Measurements from ENCODE around the gene NPEPPS. TPM values are rescaled to one million over a fixed set of nuclear protein-coding genes. Genes with fewer than 3 reads are reported as not detected.

Gene NPEPPS
- total RNA-seq, 1 experiment from 2014 or later: 207 TPM

GRCh38 chr17:47649972-47650524, 119.1 kb downstream of the NPEPPS start:
- no peak overlapping the region for H2AFZ ChIP-seq (ENCODE audit: low read depth, low read length, poor library complexity, severe bottlenecking)
- ChIA-PET CTCF (interaction anchor here (0.6 to 2.0 kb wide), 5 partner anchors 14 to 297 kb away, joined by 3 to 11 read pairs (median 6); no protein-coding TSS in a partner anchor), RAD21 (ENCODE audit: low non-redundant PET in 1 of 2, low total read pairs in 2 of 2, uncharacterized antibody in 2 of 2, unreplicated experiment in 2 of 2) (interaction anchor here (0.6 to 1.0 kb wide), 3 partner anchors 17 to 247 kb away, joined by 3 to 5 read pairs (median 3); no protein-coding TSS in a partner anchor), POLR2A (interaction anchor here (0.6 to 2.4 kb wide), 21 partner anchors 9 to 791 kb away, joined by 3 to 18 read pairs (median 4); no protein-coding TSS in a partner anchor)
- TF ChIP-seq, protein P1, sequence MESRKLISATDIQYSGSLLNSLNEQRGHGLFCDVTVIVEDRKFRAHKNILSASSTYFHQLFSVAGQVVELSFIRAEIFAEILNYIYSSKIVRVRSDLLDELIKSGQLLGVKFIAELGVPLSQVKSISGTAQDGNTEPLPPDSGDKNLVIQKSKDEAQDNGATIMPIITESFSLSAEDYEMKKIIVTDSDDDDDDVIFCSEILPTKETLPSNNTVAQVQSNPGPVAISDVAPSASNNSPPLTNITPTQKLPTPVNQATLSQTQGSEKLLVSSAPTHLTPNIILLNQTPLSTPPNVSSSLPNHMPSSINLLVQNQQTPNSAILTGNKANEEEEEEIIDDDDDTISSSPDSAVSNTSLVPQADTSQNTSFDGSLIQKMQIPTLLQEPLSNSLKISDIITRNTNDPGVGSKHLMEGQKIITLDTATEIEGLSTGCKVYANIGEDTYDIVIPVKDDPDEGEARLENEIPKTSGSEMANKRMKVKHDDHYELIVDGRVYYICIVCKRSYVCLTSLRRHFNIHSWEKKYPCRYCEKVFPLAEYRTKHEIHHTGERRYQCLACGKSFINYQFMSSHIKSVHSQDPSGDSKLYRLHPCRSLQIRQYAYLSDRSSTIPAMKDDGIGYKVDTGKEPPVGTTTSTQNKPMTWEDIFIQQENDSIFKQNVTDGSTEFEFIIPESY (IDR thresholded peaks at IDR 0.05; ENCODE audit: extremely low read depth, insufficient replicate concordance, low read length): peak; percentile 26
- TF ChIP-seq ATF3 (IDR thresholded peaks at IDR 0.05) (no peak), SIN3A (IDR thresholded peaks at IDR 0.05; ENCODE audit: low read depth) (peak; percentile 5; the same call in 1 of the 2 replicates)
- H3K4me3 ChIP-seq (replicated peaks in 1 of 2; ENCODE audit: low read depth in 1 of 2, low read length in 2 of 2): peak overlapping the region; percentile 74 to 78
- H4K20me1 ChIP-seq (ENCODE audit: insufficient read depth): peaks cover 24% of the 10 kb centered on the region; the same call in 1 of the 2 replicates
- ATAC-seq (peak; percentile 18), DNase-seq (ENCODE audit: low read depth, low spot score) (no peak)
- peaks cover 14 to 21% of the 10 kb centered on the region in 2 experiments; a peak in 3 of 4 replicates for H3K4me1 ChIP-seq (ENCODE audit: control insufficient read depth in 1 of 2, insufficient read depth in 2 of 2, low read length in 2 of 2)
- H3K9me3 ChIP-seq (ENCODE audit: control insufficient read depth in 1 of 2, insufficient read depth in 1 of 2, low read depth in 1 of 2, low read length in 2 of 2): no peaks in the 10 kb centered on the region
- no TSS peak for BruUV-seq (replicated peaks)
- H3K27me3 ChIP-seq (ENCODE audit: insufficient read depth, low read length): no peaks in the 10 kb centered on the region
- peak overlapping the region; percentile 82 for H3K9ac ChIP-seq (ENCODE audit: low read length)
- peaks cover 31 to 38% of the 10 kb centered on the region in 2 experiments for H3K36me3 ChIP-seq (ENCODE audit: control insufficient read depth in 1 of 2, insufficient read depth in 2 of 2, low read length in 2 of 2)
- peak overlapping the region; percentile 80 for H3K27ac ChIP-seq (ENCODE audit: low read depth, low read length)
- H3K4me2 ChIP-seq (ENCODE audit: low read length): peak overlapping the region; percentile 64
- intact Hi-C loops (cut with micrococcal nuclease): loop anchor here (10.0 kb wide), 1 partner anchor 245 kb away; the partner anchor contains the start of gene SP2
- no peaks in the 10 kb centered on the region for H3K9me2 ChIP-seq (ENCODE audit: insufficient read depth)
- H3K79me2 ChIP-seq (ENCODE audit: insufficient read depth, low read length): peaks cover 55% of the 10 kb centered on the region

Measured in HCT116 (cell line).